ENCODE results near the gene LY6G6C. TPM values are rescaled to one million over a fixed set of nuclear protein-coding genes. Genes with fewer than 3 reads are reported as not detected.

Gene LY6G6C
- total and polyA plus RNA-seq, 2 of the 13 experiments (the other 11 are each of a cell fraction or from before 2014, with no cell fraction given) = 0.15 TPM; not detected in 1

- no peak for TF ChIP-seq AKNA (CRISPR knock-in tag; IDR thresholded peaks at IDR 0.05; ENCODE audit: borderline replicate concordance)
- TF ChIP-seq TP53 (CRISPR knock-in tag; conservative IDR thresholded peaks at IDR 0.05) = 0 out of 2 replicates have a peak, but pooled peaks have one; percentile 49
- no peak for TF ChIP-seq PAWR (CRISPR knock-in tag; IDR thresholded peaks at IDR 0.05; ENCODE audit: borderline replicate concordance)
- TF ChIP-seq NFKBIZ (CRISPR knock-in tag; IDR thresholded peaks at IDR 0.05) = peak; percentile 61; the same call in 1 of the 2 replicates
- no peak for TF ChIP-seq ZNF251 (CRISPR knock-in tag; IDR thresholded peaks at IDR 0.05)
- no peak for TF ChIP-seq ZSCAN30 (CRISPR knock-in tag; IDR thresholded peaks at IDR 0.05)
- peak; percentile 71; the same call in 1 of the 2 replicates for TF ChIP-seq REPIN1 (CRISPR knock-in tag; IDR thresholded peaks at IDR 0.05; ENCODE audit: borderline replicate concordance, low read depth)
- TF ChIP-seq PITX1 (CRISPR knock-in tag; IDR thresholded peaks at IDR 0.05) = peak; percentile 100
- TF ChIP-seq CREBL2 (CRISPR knock-in tag; IDR thresholded peaks at IDR 0.05; ENCODE audit: borderline replicate concordance) = no peak
- no peak; the same call in 1 of the 2 replicates for TF ChIP-seq ETV6 (CRISPR knock-in tag; conservative IDR thresholded peaks at IDR 0.05)
- TF ChIP-seq ZNF747 (CRISPR knock-in tag; IDR thresholded peaks at IDR 0.05; ENCODE audit: borderline replicate concordance) = peak; percentile 72; the same call in 1 of the 2 replicates
- peak; percentile 44 for TF ChIP-seq CTCF (CRISPR knock-in tag; IDR thresholded peaks at IDR 0.05)
- TF ChIP-seq HOXA5 (CRISPR knock-in tag; IDR thresholded peaks at IDR 0.05) = peak; percentile 77
- 0 out of 2 replicates have a peak, but pooled peaks have one; percentile 37 for TF ChIP-seq EEA1 (CRISPR knock-in tag; IDR thresholded peaks at IDR 0.05; ENCODE audit: borderline replicate concordance)
- no peak for TF ChIP-seq CCDC6 (CRISPR knock-in tag; IDR thresholded peaks at IDR 0.05)
- no peak for TF ChIP-seq ZNF431 (CRISPR knock-in tag; IDR thresholded peaks at IDR 0.05; ENCODE audit: borderline replicate concordance, low read depth)
- TF ChIP-seq ZGPAT (CRISPR knock-in tag; IDR thresholded peaks at IDR 0.05) = peak; percentile 20; the same call in 1 of the 2 replicates
- 0 out of 2 replicates have a peak, but pooled peaks have one; percentile 11 for TF ChIP-seq MYPOP (CRISPR knock-in tag; IDR thresholded peaks at IDR 0.05)
These were observed 16.7 kb upstream of the LY6G6C start (continued) for GRCh38 chr6:31737991-31738979.

Measured in HepG2 (cell line).